ELF-1 (cell line): ENCODE data around the gene MBOAT7.
"Not testable (repeated sequence)": the region's sequence is repeated elsewhere in the genome, so short reads cannot be mapped to it uniquely, and the experiment has no call there.

ENCODE experiments used
- DNase-seq: peaks from one replicate; pipeline ENCODE4 v3.0.0-alpha.2; 2016; ENCODE audit warnings: low read depth, low spot score

MBOAT7 gene

GRCh38 chr19:54209058-54209810 is 19.9 kb upstream of the MBOAT7 start:
- peak; percentile 49 for DNase-seq

- no peak for DNase-seq
Measured at GRCh38 chr19:54208784-54209057, 19.3 kb upstream of the MBOAT7 start.

- DNase-seq, result peak; percentile 65
Measured at GRCh38 chr19:54207983-54208783, 18.8 kb upstream of the MBOAT7 start.

GRCh38 chr19:54207676-54207982 is 18.2 kb upstream of the MBOAT7 start:
- no peak for DNase-seq

GRCh38 chr19:54207193-54207592 is 17.8 kb upstream of the MBOAT7 start:
- not testable (repeated sequence) for DNase-seq

- no peak for DNase-seq
Measured at GRCh38 chr19:54206831-54207177, 17.4 kb upstream of the MBOAT7 start.

GRCh38 chr19:54206030-54206830 is 16.9 kb upstream of the MBOAT7 start:
- no peak for DNase-seq

GRCh38 chr19:54204767-54205468 is 15.5 kb upstream of the MBOAT7 start:
- no peak for DNase-seq

GRCh38 chr19:54203151-54203611 is 13.8 kb upstream of the MBOAT7 start:
- DNase-seq, result no peak

- no peak for DNase-seq
Measured at GRCh38 chr19:54201980-54202379, 12.6 kb upstream of the MBOAT7 start.

- DNase-seq, result no peak
Measured at GRCh38 chr19:54201172-54201701, 11.9 kb upstream of the MBOAT7 start.

GRCh38 chr19:54199401-54199800 is 10.0 kb upstream of the MBOAT7 start:
- DNase-seq, result no peak

- no peak for DNase-seq
Measured at GRCh38 chr19:54197121-54197520, 7.7 kb upstream of the MBOAT7 start.

GRCh38 chr19:54196536-54196935 is 7.2 kb upstream of the MBOAT7 start:
- DNase-seq, result no peak

GRCh38 chr19:54194463-54194862 is 5.1 kb upstream of the MBOAT7 start:
- DNase-seq, result not testable (repeated sequence)

GRCh38 chr19:54193011-54193410 is 3.6 kb upstream of the MBOAT7 start:
- DNase-seq, result no peak

GRCh38 chr19:54191811-54192453 is 2.6 kb upstream of the MBOAT7 start:
- DNase-seq, result no peak

GRCh38 chr19:54191011-54191810 is 1.8 kb upstream of the MBOAT7 start, which contains the start of gene TSEN34:
TSS of gene TSEN34 (plus strand) at chr19:54191308. CDS start at chr19:54191365, 57 bp downstream.
- peak; percentile 95 for DNase-seq

- peak; percentile 100 for DNase-seq
Measured at GRCh38 chr19:54190503-54191010, 1.2 kb upstream of the MBOAT7 start.
